Stimulated activated naive CD8-positive, alpha-beta T cell treated with anti-CD3 and anti-CD28 coated beads, Interleukin-15, Interleukin-2, amounts not matched to agents 100 ng/mL and 50 ng/mL, for 24 hours (primary cell): ENCODE data around the gene LDHAL6B.

Source experiments
- H3K27ac Mint-ChIP-seq: one replicate; pipeline ENCODE4 v1.8.0; 2021; ENCODE audit warnings: mild to moderate bottlenecking, mixed read lengths
- H3K27me3 Mint-ChIP-seq: one replicate; pipeline ENCODE4 v1.8.0; 2021; ENCODE audit warnings: mixed read lengths
- H3K36me3 Mint-ChIP-seq: one replicate; pipeline ENCODE4 v1.8.0; 2021; ENCODE audit warnings: low read depth, mixed read lengths
- H3K4me1 Mint-ChIP-seq: one replicate; pipeline ENCODE4 v1.8.0; 2021; ENCODE audit warnings: low read depth, mixed read lengths
- H3K4me3 Mint-ChIP-seq: one replicate; pipeline ENCODE4 v1.8.0; 2021; ENCODE audit warnings: mild to moderate bottlenecking, mixed read lengths
- H3K9me3 Mint-ChIP-seq: one replicate; pipeline ENCODE4 v1.8.0; 2021; ENCODE audit warnings: mixed read lengths

The LDHAL6B gene

DNA sequence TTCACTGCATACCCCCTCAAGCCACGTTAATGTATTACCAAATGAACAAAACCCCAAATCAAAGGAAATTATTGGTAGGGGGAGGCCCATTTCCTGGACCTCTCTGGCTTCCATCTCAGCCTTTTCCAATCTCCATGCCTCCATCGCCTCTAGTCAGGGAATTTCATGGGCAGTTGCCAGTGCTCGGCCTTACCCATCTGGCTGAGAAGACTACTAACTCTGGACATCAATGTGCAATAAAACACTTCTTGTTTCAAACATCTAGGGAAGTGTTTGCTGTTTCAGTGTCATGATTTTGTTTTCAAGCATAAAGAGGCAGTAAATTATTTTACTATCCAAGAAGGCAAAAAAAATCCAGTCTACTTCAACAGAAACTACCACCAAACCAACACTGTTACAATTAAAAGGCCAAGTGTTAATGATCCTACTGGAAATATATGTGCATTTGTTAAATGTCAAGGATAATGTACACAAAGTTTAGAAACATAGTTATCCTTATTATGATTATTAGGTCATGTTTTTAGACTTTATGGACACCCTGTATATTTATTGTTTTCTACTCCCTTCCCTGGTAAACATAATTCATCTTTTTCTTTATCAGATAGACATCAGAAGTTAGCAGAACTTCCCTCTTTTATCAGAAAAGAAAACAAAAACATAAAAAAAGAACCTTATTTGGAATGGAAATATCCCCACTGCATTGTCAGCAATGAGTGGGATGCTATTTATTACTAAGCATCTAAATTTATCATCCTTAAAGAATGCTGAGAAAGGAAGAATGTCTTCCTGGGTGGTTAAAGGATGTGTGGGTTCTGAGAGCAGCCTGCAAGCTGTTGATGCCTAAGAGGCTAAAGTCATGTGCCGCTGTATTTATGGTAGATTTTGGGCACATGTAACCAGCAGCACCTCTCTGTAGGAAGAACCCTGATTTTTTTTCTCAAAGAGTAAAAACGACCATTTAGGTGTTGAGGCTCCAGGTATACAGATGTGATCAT lies 15.2 kb downstream of the LDHAL6B start:
- Mint-ChIP-seq H3K27me3 (no peaks in the 10 kb centered on the region), H3K9me3 (no peaks in the 10 kb centered on the region), H3K4me3 (no peak overlapping the region), H3K4me1 (no peaks in the 10 kb centered on the region), H3K36me3 (peaks cover 4% of the 10 kb centered on the region), H3K27ac (peak overlapping the region; percentile 7)

DNA sequence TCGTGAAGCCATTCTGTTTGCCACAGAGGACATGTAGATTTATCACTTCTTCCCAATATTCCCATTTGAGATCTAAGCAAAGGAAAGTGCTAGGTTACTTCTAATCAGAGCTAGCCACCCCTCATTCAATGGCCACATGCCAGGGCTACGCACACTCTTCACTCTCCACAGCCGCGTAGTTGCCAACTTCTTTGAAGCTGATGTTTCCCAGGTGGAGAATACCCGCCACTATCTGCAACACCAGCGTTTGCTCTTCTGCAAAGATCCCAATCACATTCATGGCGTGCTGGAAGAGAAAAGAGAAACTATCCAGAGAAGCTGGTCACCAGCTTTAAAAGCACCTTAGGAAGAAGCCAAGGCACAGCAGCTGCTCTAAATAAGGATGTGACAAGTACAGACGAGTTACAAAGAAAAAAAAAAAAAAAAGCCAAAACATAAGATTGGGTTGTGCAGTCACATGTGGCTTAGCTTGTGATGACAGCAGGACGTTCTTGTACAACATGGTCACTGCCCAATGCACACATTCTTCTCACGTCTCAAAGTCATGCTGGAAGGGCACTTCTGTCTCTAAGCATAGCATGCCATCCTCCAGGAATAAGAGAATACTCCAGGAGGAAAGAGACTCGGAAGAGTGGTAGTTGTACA lies 16.4 kb downstream of the LDHAL6B start:
- H3K27me3 Mint-ChIP-seq: no peaks in the 10 kb centered on the region
- H3K27ac Mint-ChIP-seq: no peak overlapping the region
- no peak overlapping the region for H3K4me3 Mint-ChIP-seq
- H3K4me1 Mint-ChIP-seq: no peaks in the 10 kb centered on the region
- H3K9me3 Mint-ChIP-seq: no peaks in the 10 kb centered on the region
- peaks cover 4% of the 10 kb centered on the region for H3K36me3 Mint-ChIP-seq

- H3K27me3 Mint-ChIP-seq: no peaks in the 10 kb centered on the region
- H3K27ac Mint-ChIP-seq: no peak overlapping the region
- peaks cover 1% of the 10 kb centered on the region for H3K36me3 Mint-ChIP-seq
- H3K4me1 Mint-ChIP-seq: no peaks in the 10 kb centered on the region
- H3K4me3 Mint-ChIP-seq: no peak overlapping the region
- no peaks in the 10 kb centered on the region for H3K9me3 Mint-ChIP-seq
Observed at GRCh38 chr15:59223736-59224135, 17.1 kb downstream of the LDHAL6B start.

- no peak overlapping the region for H3K27ac Mint-ChIP-seq
- H3K36me3 Mint-ChIP-seq: no peaks in the 10 kb centered on the region
- no peaks in the 10 kb centered on the region for H3K27me3 Mint-ChIP-seq
- H3K9me3 Mint-ChIP-seq: no peaks in the 10 kb centered on the region
- no peak overlapping the region for H3K4me3 Mint-ChIP-seq
- H3K4me1 Mint-ChIP-seq: no peaks in the 10 kb centered on the region
Observed at GRCh38 chr15:59224474-59224873, 17.8 kb downstream of the LDHAL6B start.

DNA sequence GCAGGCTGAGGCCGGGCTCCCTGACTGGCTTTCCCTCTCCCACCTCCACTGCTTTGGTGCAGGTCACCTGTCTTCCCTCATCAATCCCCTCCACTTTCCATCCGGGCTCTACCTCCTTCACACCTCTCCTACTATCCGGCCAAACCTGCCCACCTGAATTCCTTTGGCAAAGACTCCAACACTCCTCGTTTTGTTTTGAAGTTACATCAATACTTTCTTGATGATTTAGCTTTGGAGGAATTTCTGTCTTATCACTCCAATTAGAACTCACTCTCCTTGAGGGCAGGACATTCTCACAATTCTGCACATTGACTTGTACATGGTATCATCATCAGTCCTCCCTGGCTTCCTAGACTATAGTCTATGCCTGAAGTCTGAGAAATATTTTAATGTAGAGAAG lies 20.4 kb downstream of the LDHAL6B start:
- H3K27me3 Mint-ChIP-seq: no peaks in the 10 kb centered on the region
- no peak overlapping the region for H3K27ac Mint-ChIP-seq
- no peaks in the 10 kb centered on the region for H3K36me3 Mint-ChIP-seq
- no peaks in the 10 kb centered on the region for H3K4me1 Mint-ChIP-seq
- H3K9me3 Mint-ChIP-seq: no peaks in the 10 kb centered on the region
- no peak overlapping the region for H3K4me3 Mint-ChIP-seq

GRCh38 chr15:59229015-59229414 lies 22.4 kb downstream of the LDHAL6B start:
- no peak overlapping the region for H3K27ac Mint-ChIP-seq

GRCh38 chr15:59229453-59229852 lies 22.8 kb downstream of the LDHAL6B start:
- Mint-ChIP-seq H3K4me3 (no peak overlapping the region), H3K27me3 (no peaks in the 10 kb centered on the region), H3K27ac (no peak overlapping the region), H3K9me3 (no peaks in the 10 kb centered on the region), H3K36me3 (no peaks in the 10 kb centered on the region), H3K4me1 (peaks cover 3% of the 10 kb centered on the region)

More at GRCh38 chr15:59229015-59229414, 22.4 kb downstream of the LDHAL6B start:
- Mint-ChIP-seq H3K4me1 (peaks cover 3% of the 10 kb centered on the region), H3K4me3 (no peak overlapping the region), H3K9me3 (no peaks in the 10 kb centered on the region), H3K27me3 (no peaks in the 10 kb centered on the region), H3K36me3 (no peaks in the 10 kb centered on the region)

DNA sequence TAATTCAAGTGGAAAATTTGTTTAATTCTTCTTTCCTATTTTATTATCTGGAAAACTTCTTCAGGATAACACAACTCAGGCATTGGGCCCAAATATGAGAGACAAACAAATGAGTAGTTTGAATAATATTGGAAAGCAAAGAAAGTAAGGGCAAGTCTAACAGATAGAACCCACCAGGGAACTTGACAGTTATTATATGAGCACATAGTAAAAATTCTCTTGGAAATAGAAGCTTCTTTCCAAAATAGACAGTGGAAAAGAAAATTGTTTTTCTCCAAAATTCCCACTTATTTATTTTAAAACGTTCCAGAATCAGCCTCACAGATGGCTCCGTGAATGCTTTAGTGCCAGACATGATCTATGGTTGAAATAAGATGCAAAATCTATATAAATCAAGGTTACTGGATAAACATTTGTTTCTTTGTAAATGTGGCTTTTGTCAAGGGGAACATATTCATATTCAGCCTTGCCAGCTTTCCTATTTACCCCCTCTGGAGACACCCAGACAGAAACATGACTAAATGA lies 23.9 kb downstream of the LDHAL6B start:
- Mint-ChIP-seq H3K9me3 (no peaks in the 10 kb centered on the region), H3K4me3 (no peak overlapping the region), H3K27me3 (no peaks in the 10 kb centered on the region), H3K36me3 (no peaks in the 10 kb centered on the region), H3K27ac (no peak overlapping the region), H3K4me1 (peaks cover 3% of the 10 kb centered on the region)

DNA sequence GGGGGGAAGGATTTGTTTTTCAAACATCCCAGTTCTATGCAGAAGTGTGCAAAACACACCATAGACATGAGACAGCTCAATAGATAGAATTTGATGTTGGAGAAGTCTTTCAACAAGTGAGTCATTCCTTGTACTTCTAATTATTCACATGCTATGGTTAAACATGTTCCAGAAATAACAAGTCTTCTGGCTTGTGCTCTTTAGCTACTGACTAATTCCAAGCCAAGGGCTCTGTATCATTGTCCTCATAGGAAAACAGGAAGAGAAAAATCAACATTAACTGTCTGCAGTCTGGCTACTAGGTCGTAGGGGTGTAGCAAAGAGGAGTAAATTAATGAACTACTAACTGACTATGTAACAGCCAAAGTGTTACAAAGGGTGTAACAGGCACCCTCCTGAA lies 25.8 kb downstream of the LDHAL6B start:
- no peaks in the 10 kb centered on the region for H3K27me3 Mint-ChIP-seq
- peaks cover 14% of the 10 kb centered on the region for H3K4me1 Mint-ChIP-seq
- no peak overlapping the region for H3K27ac Mint-ChIP-seq
- no peaks in the 10 kb centered on the region for H3K9me3 Mint-ChIP-seq
- no peaks in the 10 kb centered on the region for H3K36me3 Mint-ChIP-seq
- no peak overlapping the region for H3K4me3 Mint-ChIP-seq

DNA sequence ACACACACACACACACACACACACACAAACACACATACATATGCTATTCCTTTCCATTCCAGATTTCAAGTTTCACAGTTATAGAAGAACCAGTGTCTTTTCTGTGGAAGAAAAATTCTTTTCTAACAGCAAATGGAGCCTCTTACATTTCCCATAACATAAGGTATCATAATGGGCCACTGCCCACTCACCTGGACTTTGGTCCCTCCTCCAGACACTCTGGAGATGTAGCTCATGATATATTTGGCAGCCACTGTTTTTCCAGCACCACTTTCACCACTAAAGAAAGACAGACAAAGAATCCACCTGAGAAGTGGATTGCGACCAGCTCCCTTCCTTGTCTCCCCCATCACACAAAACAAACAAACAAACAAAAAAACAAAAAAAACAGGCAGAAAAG lies 29.8 kb downstream of the LDHAL6B start:
- H3K4me1 Mint-ChIP-seq: peaks cover 22% of the 10 kb centered on the region
- no peaks in the 10 kb centered on the region for H3K27me3 Mint-ChIP-seq
- no peaks in the 10 kb centered on the region for H3K9me3 Mint-ChIP-seq
- no peaks in the 10 kb centered on the region for H3K36me3 Mint-ChIP-seq
- peak overlapping the region; percentile 37 for H3K27ac Mint-ChIP-seq
- peak overlapping the region; percentile 30 for H3K4me3 Mint-ChIP-seq

DNA sequence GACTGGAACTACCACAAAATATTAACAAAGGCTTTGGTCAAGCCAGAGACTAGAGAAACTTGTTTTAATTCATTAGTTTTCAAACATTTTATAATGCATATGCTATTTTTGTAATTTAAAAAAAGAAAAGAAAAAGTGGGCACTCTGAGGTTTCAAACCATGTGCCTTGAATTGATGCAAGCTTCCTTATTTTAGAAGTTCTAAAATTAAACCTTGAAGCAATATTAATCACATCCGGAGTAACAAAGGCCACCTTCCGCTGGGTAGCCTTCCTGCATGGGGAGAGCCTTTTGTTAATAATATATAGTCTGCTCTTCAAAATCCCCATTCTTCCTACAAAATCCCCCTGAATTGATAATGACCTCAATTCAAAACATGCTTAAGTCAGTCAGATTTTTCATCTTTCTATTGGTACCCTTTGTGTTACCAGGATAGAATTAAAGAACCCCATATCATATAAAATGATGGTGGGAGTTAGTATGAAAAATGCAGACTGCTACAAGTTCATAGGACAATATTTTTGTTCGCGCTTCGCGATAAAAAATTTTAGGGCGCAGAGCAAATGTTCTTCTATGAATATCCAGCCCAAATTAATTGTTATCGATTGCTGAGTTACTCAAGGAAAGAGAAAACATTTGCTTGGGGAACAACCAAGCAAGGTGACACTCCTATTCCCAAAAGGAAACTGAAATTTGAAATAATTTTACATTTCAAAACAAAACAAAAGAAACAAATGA lies 30.6 kb downstream of the LDHAL6B start:
- H3K4me1 Mint-ChIP-seq: peaks cover 22% of the 10 kb centered on the region
- H3K9me3 Mint-ChIP-seq: no peaks in the 10 kb centered on the region
- H3K4me3 Mint-ChIP-seq: no peak overlapping the region
- H3K36me3 Mint-ChIP-seq: no peaks in the 10 kb centered on the region
- no peaks in the 10 kb centered on the region for H3K27me3 Mint-ChIP-seq
- H3K27ac Mint-ChIP-seq: no peak overlapping the region

DNA sequence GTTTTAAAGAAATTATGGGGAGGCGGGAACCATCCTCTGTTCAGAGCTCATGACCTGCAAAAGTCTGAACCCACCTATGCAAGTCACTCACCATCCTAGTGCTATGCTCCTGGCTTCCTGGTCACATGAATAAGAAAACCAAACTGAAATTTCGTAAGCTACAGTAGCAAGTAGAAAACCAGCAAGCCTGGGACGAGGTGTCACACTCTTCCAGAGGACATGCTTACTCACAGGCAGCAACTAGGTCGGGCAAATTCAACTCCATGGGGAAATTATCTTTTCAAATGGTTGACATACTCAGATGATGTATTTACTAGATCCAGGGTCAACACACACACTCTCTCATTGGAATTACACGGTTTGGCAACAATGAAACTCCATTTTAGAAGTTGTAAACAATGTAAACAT lies 31.3 kb downstream of the LDHAL6B start:
- H3K27ac Mint-ChIP-seq: no peak overlapping the region
- H3K4me3 Mint-ChIP-seq: no peak overlapping the region
- no peaks in the 10 kb centered on the region for H3K27me3 Mint-ChIP-seq
- no peaks in the 10 kb centered on the region for H3K36me3 Mint-ChIP-seq
- H3K4me1 Mint-ChIP-seq: peaks cover 18% of the 10 kb centered on the region
- no peaks in the 10 kb centered on the region for H3K9me3 Mint-ChIP-seq

GRCh38 chr15:59240036-59240435 lies 33.4 kb downstream of the LDHAL6B start:
- H3K9me3 Mint-ChIP-seq: no peaks in the 10 kb centered on the region
- H3K4me1 Mint-ChIP-seq: peaks cover 31% of the 10 kb centered on the region
- no peak overlapping the region for H3K4me3 Mint-ChIP-seq
- no peak overlapping the region for H3K27ac Mint-ChIP-seq
- no peaks in the 10 kb centered on the region for H3K36me3 Mint-ChIP-seq
- H3K27me3 Mint-ChIP-seq: no peaks in the 10 kb centered on the region

DNA sequence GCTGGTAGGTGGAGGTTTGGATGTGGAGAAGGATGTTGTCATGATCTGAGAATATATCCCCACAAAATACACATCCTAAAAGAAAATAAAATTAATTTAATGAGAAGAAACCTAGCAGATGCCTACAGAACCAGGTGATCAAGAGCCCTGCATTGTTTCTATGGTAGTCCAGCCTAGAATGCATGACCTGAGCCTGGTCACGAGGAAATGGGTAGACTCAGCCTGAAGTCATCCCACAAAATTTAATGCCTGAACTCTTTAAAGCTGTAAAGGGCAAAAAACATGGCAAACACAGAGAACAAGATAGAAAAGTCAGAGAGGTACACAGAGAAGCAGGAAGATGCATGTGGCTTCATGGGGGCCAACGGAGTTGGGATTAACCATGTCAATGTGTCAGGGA lies 36.0 kb downstream of the LDHAL6B start:
- Mint-ChIP-seq H3K9me3 (no peaks in the 10 kb centered on the region), H3K4me3 (no peak overlapping the region), H3K27me3 (no peaks in the 10 kb centered on the region), H3K27ac (no peak overlapping the region), H3K4me1 (peaks cover 22% of the 10 kb centered on the region), H3K36me3 (no peaks in the 10 kb centered on the region)

DNA sequence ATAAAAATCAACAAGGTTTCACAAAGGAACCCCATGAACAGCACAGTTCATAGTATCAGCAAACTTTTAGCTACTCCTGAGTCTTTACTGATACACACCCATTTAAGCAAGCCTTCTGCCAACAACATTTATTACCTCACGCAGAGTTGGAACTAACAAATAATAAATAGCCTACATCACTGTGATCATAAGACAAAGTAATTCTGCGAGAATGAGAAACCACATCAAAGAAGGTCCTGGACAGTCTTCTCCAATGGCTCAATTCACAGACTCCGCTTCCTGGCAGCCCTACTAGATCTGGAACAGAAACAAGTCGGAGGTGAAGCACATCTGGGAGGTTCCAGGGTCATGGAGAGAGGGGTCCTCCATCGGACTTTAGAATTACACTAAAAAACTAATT lies 37.0 kb downstream of the LDHAL6B start:
- H3K9me3 Mint-ChIP-seq: no peaks in the 10 kb centered on the region
- no peak overlapping the region for H3K4me3 Mint-ChIP-seq
- no peaks in the 10 kb centered on the region for H3K27me3 Mint-ChIP-seq
- no peaks in the 10 kb centered on the region for H3K36me3 Mint-ChIP-seq
- no peak overlapping the region for H3K27ac Mint-ChIP-seq
- H3K4me1 Mint-ChIP-seq: peaks cover 21% of the 10 kb centered on the region
